H9 (cell line): ENCODE results near the gene MBD2. TPM values are rescaled to one million over a fixed set of nuclear protein-coding genes. Genes with fewer than 3 reads are reported as not detected.

Experiments
- DNase-seq: peaks from one replicate; pipeline ENCODE4 v3.0.0-alpha.2; 2017
- H2AFZ ChIP-seq: one replicate; pipeline ENCODE4 v1.6.1; 2013; ENCODE audit warnings: mild to moderate bottlenecking, low read length, control low read depth, moderate library complexity
- H2AK5ac ChIP-seq: 2 replicates; pipeline ENCODE4 v1.6.1; 2013; ENCODE audit warnings: low read length, control low read depth, mixed read lengths; ENCODE audit not compliant: insufficient read length
- H2BK120ac ChIP-seq: one replicate; pipeline ENCODE4 v1.6.1; 2013; ENCODE audit warnings: low read depth, mild to moderate bottlenecking, low read length, control low read depth, inconsistent platforms; ENCODE audit not compliant: poor library complexity, severe bottlenecking
- H2BK12ac ChIP-seq: 2 replicates; pipeline ENCODE4 v1.6.1; 2013; ENCODE audit warnings: low read length, control low read depth, mixed read lengths, low read depth; ENCODE audit not compliant: insufficient read length
- H2BK15ac ChIP-seq: 2 replicates; pipeline ENCODE4 v1.6.1; 2013; ENCODE audit warnings: low read depth, low read length, control low read depth
- H2BK20ac ChIP-seq: one replicate; pipeline ENCODE4 v1.6.1; 2013; ENCODE audit warnings: low read depth, mild to moderate bottlenecking, low read length, control low read depth, inconsistent platforms; ENCODE audit not compliant: poor library complexity, severe bottlenecking
- H2BK5ac ChIP-seq: 2 replicates; pipeline ENCODE4 v1.6.1; 2013; ENCODE audit warnings: low read length, control low read depth, mixed read lengths; ENCODE audit not compliant: insufficient read length
- H3K14ac ChIP-seq: 2 replicates; pipeline ENCODE4 v1.6.1; 2013; ENCODE audit warnings: low read length, control low read depth; ENCODE audit not compliant: insufficient read depth
- H3K18ac ChIP-seq: 2 replicates; pipeline ENCODE4 v1.6.1; 2013; ENCODE audit warnings: low read depth, mild to moderate bottlenecking, mixed read lengths, low read length, control low read depth; ENCODE audit not compliant: insufficient read length
- H3K23ac ChIP-seq: 2 replicates; pipeline ENCODE4 v1.6.1; 2013; ENCODE audit warnings: low read length, control low read depth, mixed read lengths, low read depth; ENCODE audit not compliant: insufficient read length
- H3K23me2 ChIP-seq: 2 replicates; pipeline ENCODE4 v1.6.1; 2013; ENCODE audit warnings: low read depth, mild to moderate bottlenecking, mixed read lengths, low read length, control low read depth; ENCODE audit not compliant: insufficient read length, poor library complexity, severe bottlenecking
- H3K27ac ChIP-seq: 2 replicates; pipeline ENCODE4 v1.5.1; 2013; ENCODE audit warnings: low read length, control low read depth, mixed read lengths, low read depth; ENCODE audit not compliant: insufficient read length
- H3K27me3 ChIP-seq: 2 replicates; pipeline ENCODE4 v1.6.1; 2013; ENCODE audit warnings: low read length, control low read depth, inconsistent platforms; ENCODE audit not compliant: insufficient read depth
- H3K4ac ChIP-seq: 2 replicates; pipeline ENCODE4 v1.6.1; 2013; ENCODE audit warnings: low read depth, mild to moderate bottlenecking, control low read depth, inconsistent platforms, low read length, moderate library complexity
- H3K4me1 ChIP-seq: 2 replicates; pipeline ENCODE4 v1.6.1; 2013; ENCODE audit warnings: low read length, control low read depth, inconsistent platforms; ENCODE audit not compliant: insufficient read depth
- H3K4me2 ChIP-seq: 2 replicates; pipeline ENCODE4 v1.6.1; 2013; ENCODE audit warnings: low read length, control low read depth, mixed read lengths; ENCODE audit not compliant: insufficient read length, insufficient read depth
- H3K56ac ChIP-seq: 2 replicates; pipeline ENCODE4 v1.6.1; 2013; ENCODE audit warnings: low read depth, mild to moderate bottlenecking, mixed read lengths, low read length, control low read depth; ENCODE audit not compliant: insufficient read length
- H3K79me1 ChIP-seq: 2 replicates; pipeline ENCODE4 v1.6.1; 2013; ENCODE audit warnings: low read depth, mild to moderate bottlenecking, moderate library complexity, low read length, control low read depth, inconsistent platforms; ENCODE audit not compliant: insufficient read depth, poor library complexity, severe bottlenecking
- H3K79me2 ChIP-seq: 2 replicates; pipeline ENCODE4 v1.6.1; 2013; ENCODE audit warnings: low read length, control low read depth, inconsistent platforms; ENCODE audit not compliant: insufficient read depth
- H3K9ac ChIP-seq: 2 replicates; pipeline ENCODE4 v1.6.1; 2013; ENCODE audit warnings: low read length, control low read depth, mixed read lengths; ENCODE audit not compliant: insufficient read length; ENCODE audit errors: extremely low read depth
- H3K9me3 ChIP-seq: one replicate; pipeline ENCODE4 v1.6.1; 2013; ENCODE audit warnings: low read depth, low read length, inconsistent platforms; ENCODE audit not compliant: control insufficient read depth
- H3T11ph ChIP-seq: one replicate; pipeline ENCODE4 v1.6.1; 2013; ENCODE audit warnings: mild to moderate bottlenecking, low read length, control low read depth, inconsistent platforms
- H4K20me1 ChIP-seq: one replicate; pipeline ENCODE4 v1.6.1; 2013; ENCODE audit not compliant: control insufficient read depth, insufficient read length, insufficient read depth
- H4K5ac ChIP-seq: 2 replicates; pipeline ENCODE4 v1.6.1; 2013; ENCODE audit warnings: low read depth, mild to moderate bottlenecking, mixed read lengths, low read length, control low read depth; ENCODE audit not compliant: insufficient read length
- H4K8ac ChIP-seq: replicated peaks from 2 replicates; pipeline ENCODE4 v1.6.1; 2013; ENCODE audit warnings: low read length, control low read depth, mixed read lengths, low read depth; ENCODE audit not compliant: insufficient read length
- H4K91ac ChIP-seq: 2 replicates; pipeline ENCODE4 v1.6.1; 2013; ENCODE audit warnings: low read depth, mild to moderate bottlenecking, moderate library complexity, mixed read lengths, low read length, control low read depth; ENCODE audit not compliant: insufficient read length
- H3K27ac Mint-ChIP-seq, 3 experiments: 2 replicates in 2 of 3; 3 replicates in 1 of 3; pipeline ENCODE4 v1.8.0; 2020 to 2021; ENCODE audit warnings: mixed read lengths in 3 of 3, mild to moderate bottlenecking in 1 of 3, moderate library complexity in 1 of 3
- H3K27me3 Mint-ChIP-seq: 2 replicates; pipeline ENCODE4 v1.8.0; 2021; ENCODE audit warnings: low read depth, mild to moderate bottlenecking, moderate library complexity, mixed read lengths
- H3K36me3 Mint-ChIP-seq, 3 experiments: 2 replicates in 2 of 3; 3 replicates in 1 of 3; pipeline ENCODE4 v1.8.0; 2020 to 2021; ENCODE audit warnings: low read depth in 3 of 3, mixed read lengths in 3 of 3; ENCODE audit not compliant: insufficient read depth in 1 of 3
- H3K4me1 Mint-ChIP-seq, 2 experiments: 2 replicates each; pipeline ENCODE4 v1.8.0; 2020; ENCODE audit warnings: mixed read lengths in 2 of 2
- H3K4me3 Mint-ChIP-seq, 2 experiments: 2 replicates in 1 of 2; 3 replicates in 1 of 2; pipeline ENCODE4 v1.8.0; 2020 to 2021; ENCODE audit warnings: mild to moderate bottlenecking in 2 of 2, mixed read lengths in 2 of 2, moderate library complexity in 1 of 2
- H3K9me3 Mint-ChIP-seq, 2 experiments: 2 replicates in 1 of 2; 3 replicates in 1 of 2; pipeline ENCODE4 v1.8.0; 2020; ENCODE audit warnings: mild to moderate bottlenecking in 2 of 2, mixed read lengths in 2 of 2, moderate library complexity in 1 of 2
- CTCF ChIP-seq: fragments of 200-600 bp; sonication (generic); conservative IDR thresholded peaks from 3 replicates; pipeline ENCODE4 v1.8.0; 2021; ENCODE audit warnings: antibody characterized with exemption, mild to moderate bottlenecking
- WGBS: extraction: QIAGEN DNeasy Blood & Tissue Kit; methylation state at CpG from one replicate; pipeline ENCODE4 v1.1.7; 2013; ENCODE audit warnings: missing lambda C conversion rate, low lambda C conversion rate, mixed read lengths; ENCODE audit not compliant: insufficient read length; ENCODE audit errors: extremely low coverage; 5-methylcytosine and 5-hydroxymethylcytosine counted together
- total RNA-seq: library from RNA; stranded (reverse); gene quantifications from 2 replicates; pipeline ENCODE4 v1.2.1, GENCODE V29; 2021

MBD2 gene
- total RNA-seq, 1 experiment from 2014 or later, result 34.0 TPM

- DNase-seq, result no peak
- no peak for TF ChIP-seq CTCF
- Histone ChIP-seq H3K4me1 (no peaks in the 10 kb centered on the region), H3T11ph (no peak overlapping the region), H2AFZ (no peak overlapping the region), H4K91ac (no peak overlapping the region), H2BK120ac (no peak overlapping the region), H2BK12ac (no peak overlapping the region), H3K27ac (no peak overlapping the region), H3K79me1 (peaks cover 3% of the 10 kb centered on the region), H3K4me2 (no peak overlapping the region), H3K56ac (no peak overlapping the region), H3K27me3 (no peaks in the 10 kb centered on the region), H2BK20ac (no peak overlapping the region), H4K5ac (no peak overlapping the region), H4K8ac (no peak overlapping the region), H2BK15ac (no peak overlapping the region), H3K23ac (no peak overlapping the region), H3K23me2 (no peaks in the 10 kb centered on the region), H3K4ac (no peak overlapping the region), H3K79me2 (peaks cover 2% of the 10 kb centered on the region; the same call in 1 of the 2 replicates), H3K9ac (no peak overlapping the region), H2AK5ac (no peak overlapping the region), H3K18ac (no peak overlapping the region), H3K14ac (no peak overlapping the region), H2BK5ac (no peak overlapping the region), H4K20me1 (no peaks in the 10 kb centered on the region), H3K9me3 (no peaks in the 10 kb centered on the region)
- Mint-ChIP-seq H3K36me3 (peaks cover 19 to 43% (median 37%) of the 10 kb centered on the region in 3 experiments), H3K4me1 (peaks cover 8 to 9% of the 10 kb centered on the region in 2 experiments), H3K9me3 (no peaks in the 10 kb centered on the region), H3K4me3 (no peak overlapping the region), H3K27me3 (no peaks in the 10 kb centered on the region), H3K27ac (no peak overlapping the region)
- no CpG with 5 or more reads among the region's 4 CpGs for WGBS
Observed at GRCh38 chr18:54202851-54203250, 21.6 kb downstream of the MBD2 start.
